HEK293 (cell line): Measurements from ENCODE around the gene VPS13C.

ENCODE experiments used
- CTCF ChIA-PET: fragments of 350-600 bp; formaldehyde crosslinking; extraction: SDS; loops from one replicate; lab custom pipeline; 2021; ENCODE audit warnings: antibody characterized with exemption; lab: Yijun Ruan, JAX
- POLR2A ChIA-PET: fragments of 300-600 bp; formaldehyde crosslinking; extraction: SDS; loops from one replicate; lab custom pipeline; 2020; ENCODE audit warnings: antibody characterized with exemption, inconsistent platforms; lab: Yijun Ruan, JAX
- H3K27ac ChIP-seq: fragments of 200-500 bp; sonication (Bioruptor generic); 2 replicates; pipeline ENCODE4 v1.5.1; 2014; ENCODE audit warnings: low read depth, low read length, control low read depth, inconsistent platforms; ENCODE audit errors: extremely low read depth
- H3K36me3 ChIP-seq, 2 experiments: fragments of 200-500 bp in 1 of 2; sonication (Bioruptor generic) in 1 of 2; 1 replicate in 1 of 2; 2 replicates in 1 of 2; pipeline ENCODE4 v1.5.1; 2014 to 2017; ENCODE audit warnings: inconsistent platforms in 2 of 2, low read length in 2 of 2; ENCODE audit not compliant: control insufficient read depth in 2 of 2, insufficient read depth in 1 of 2
- H3K4me1 ChIP-seq: fragments of 200-500 bp; sonication (Bioruptor generic); 2 replicates; pipeline ENCODE4 v1.5.1; 2014; ENCODE audit warnings: mild to moderate bottlenecking, low read length, inconsistent platforms; ENCODE audit not compliant: control insufficient read depth, insufficient read depth
- H3K4me3 ChIP-seq: 2 replicates; pipeline ENCODE4 v1.5.1; 2011; ENCODE audit warnings: low read depth, mild to moderate bottlenecking, control low read depth, low read length, moderate library complexity
- H3K9me3 ChIP-seq: fragments of 200-500 bp; sonication (Bioruptor generic); 2 replicates; pipeline ENCODE4 v1.5.1; 2014; ENCODE audit warnings: low read depth, low read length, inconsistent platforms; ENCODE audit not compliant: control insufficient read depth, insufficient read depth
- GFI1B ChIP-seq: fragments of 450-650 bp; formaldehyde crosslinking; IDR thresholded peaks from 2 replicates; pipeline ENCODE4 v1.5.1; 2016; ENCODE audit warnings: missing biosample characterization, missing genetic modification characterization
- GLIS1 ChIP-seq: fragments of 450-650 bp; formaldehyde crosslinking; IDR thresholded peaks from 2 replicates; pipeline ENCODE4 v1.5.1; 2016; ENCODE audit warnings: missing biosample characterization, missing genetic modification characterization
- KLF9 ChIP-seq: fragments of 450-650 bp; formaldehyde crosslinking; IDR thresholded peaks from 2 replicates; pipeline ENCODE4 v1.5.1; 2016; ENCODE audit warnings: missing biosample characterization, missing genetic modification characterization, low read depth
- PRDM1 ChIP-seq: fragments of 450-650 bp; formaldehyde crosslinking; IDR thresholded peaks from 2 replicates; pipeline ENCODE4; 2016; ENCODE audit warnings: missing biosample characterization, missing genetic modification characterization
- SP7 ChIP-seq: fragments of 450-650 bp; formaldehyde crosslinking; IDR thresholded peaks from 2 replicates; pipeline ENCODE4 v1.5.1; 2016; ENCODE audit warnings: missing biosample characterization, missing genetic modification characterization
- ZNF10 ChIP-seq: fragments of 450-650 bp; formaldehyde crosslinking; IDR thresholded peaks from 2 replicates; pipeline ENCODE4 v1.5.1; 2017; ENCODE audit warnings: missing biosample characterization, missing genetic modification characterization
- ZNF138 ChIP-seq: fragments of 450-650 bp; formaldehyde crosslinking; IDR thresholded peaks from 2 replicates; pipeline ENCODE4 v1.5.1; 2016; ENCODE audit warnings: missing biosample characterization, missing genetic modification characterization, borderline replicate concordance
- ZNF214 ChIP-seq: fragments of 450-650 bp; formaldehyde crosslinking; IDR thresholded peaks from 2 replicates; pipeline ENCODE4 v1.5.1; 2017; ENCODE audit warnings: missing biosample characterization, mild to moderate bottlenecking, missing genetic modification characterization, borderline replicate concordance
- ZNF280D ChIP-seq: fragments of 450-650 bp; formaldehyde crosslinking; IDR thresholded peaks from 2 replicates; pipeline ENCODE4 v1.5.1; 2016; ENCODE audit warnings: missing biosample characterization, missing genetic modification characterization
- ZNF37A ChIP-seq: fragments of 450-650 bp; IDR thresholded peaks from 2 replicates; pipeline ENCODE4 v1.5.1; 2018; ENCODE audit warnings: missing biosample characterization, missing genetic modification characterization
- ZNF621 ChIP-seq: fragments of 450-650 bp; formaldehyde crosslinking; IDR thresholded peaks from 2 replicates; pipeline ENCODE4 v1.5.1; 2017; ENCODE audit warnings: missing biosample characterization, missing genetic modification characterization
- ZSCAN16 ChIP-seq: fragments of 450-650 bp; formaldehyde crosslinking; IDR thresholded peaks from 2 replicates; pipeline ENCODE4 v1.5.1; 2016; ENCODE audit warnings: missing biosample characterization, missing genetic modification characterization
- TF ChIP-seq, protein P1 (sequence below): fragments of 450-650 bp; formaldehyde crosslinking; IDR thresholded peaks from 2 replicates; pipeline ENCODE4 v1.5.1; 2016; ENCODE audit warnings: missing biosample characterization, missing genetic modification characterization
- TF ChIP-seq, protein P2 (sequence below): fragments of 450-650 bp; formaldehyde crosslinking; IDR thresholded peaks from 2 replicates; pipeline ENCODE4 v1.5.1; 2016; ENCODE audit warnings: missing biosample characterization, missing genetic modification characterization, borderline replicate concordance

The VPS13C gene

GRCh38 chr15:61809216-61809615 is 251.0 kb downstream of the VPS13C start (continued):
- TF ChIP-seq, protein P1, sequence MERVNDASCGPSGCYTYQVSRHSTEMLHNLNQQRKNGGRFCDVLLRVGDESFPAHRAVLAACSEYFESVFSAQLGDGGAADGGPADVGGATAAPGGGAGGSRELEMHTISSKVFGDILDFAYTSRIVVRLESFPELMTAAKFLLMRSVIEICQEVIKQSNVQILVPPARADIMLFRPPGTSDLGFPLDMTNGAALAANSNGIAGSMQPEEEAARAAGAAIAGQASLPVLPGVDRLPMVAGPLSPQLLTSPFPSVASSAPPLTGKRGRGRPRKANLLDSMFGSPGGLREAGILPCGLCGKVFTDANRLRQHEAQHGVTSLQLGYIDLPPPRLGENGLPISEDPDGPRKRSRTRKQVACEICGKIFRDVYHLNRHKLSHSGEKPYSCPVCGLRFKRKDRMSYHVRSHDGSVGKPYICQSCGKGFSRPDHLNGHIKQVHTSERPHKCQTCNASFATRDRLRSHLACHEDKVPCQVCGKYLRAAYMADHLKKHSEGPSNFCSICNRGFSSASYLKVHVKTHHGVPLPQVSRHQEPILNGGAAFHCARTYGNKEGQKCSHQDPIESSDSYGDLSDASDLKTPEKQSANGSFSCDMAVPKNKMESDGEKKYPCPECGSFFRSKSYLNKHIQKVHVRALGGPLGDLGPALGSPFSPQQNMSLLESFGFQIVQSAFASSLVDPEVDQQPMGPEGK (tag by site-specific recombination) = no peak

DNA sequence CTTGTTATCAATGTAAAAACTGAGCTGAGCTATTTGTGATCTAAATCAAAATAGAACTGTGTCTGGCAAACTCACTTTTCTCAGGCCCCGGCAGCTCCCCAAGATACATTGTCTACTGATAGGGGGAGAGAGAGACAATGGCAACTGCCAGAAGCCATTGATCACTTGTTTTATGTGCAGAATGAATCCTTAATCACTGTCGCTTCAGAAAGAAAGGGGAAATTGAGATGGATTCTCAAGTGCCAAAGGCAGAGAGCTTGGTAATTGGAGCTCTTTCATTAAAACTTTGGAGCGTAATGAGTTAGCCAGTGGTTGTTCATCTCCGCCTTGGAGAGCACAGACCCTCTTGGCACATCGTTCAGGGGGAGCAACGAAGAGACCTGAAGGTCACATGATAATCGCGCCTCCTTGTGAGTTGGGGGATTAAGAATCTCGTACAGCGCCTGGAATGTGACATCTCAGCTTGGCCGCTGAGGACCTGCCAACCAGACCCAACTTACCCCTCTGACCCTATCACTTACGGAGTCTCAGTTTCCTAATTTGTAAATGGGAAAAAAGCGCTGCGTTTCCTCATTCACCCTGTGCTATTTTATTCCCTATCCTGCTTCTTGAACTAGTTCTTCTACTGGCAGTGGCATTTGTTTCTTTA is 252.8 kb downstream of the VPS13C start:
- no peak for TF ChIP-seq ZNF280D (tag by site-specific recombination)
- TF ChIP-seq SP7 (tag by site-specific recombination) = no peak
- TF ChIP-seq ZNF37A (tag by site-specific recombination) = no peak
- TF ChIP-seq ZNF214 (tag by site-specific recombination) = no peak
- no peak for TF ChIP-seq GLIS1 (tag by site-specific recombination)
- TF ChIP-seq KLF9 = no peak
- TF ChIP-seq GFI1B (tag by site-specific recombination) = no peak
- no peak for TF ChIP-seq PRDM1 (tag by site-specific recombination)
- no peak for TF ChIP-seq ZNF138 (tag by site-specific recombination)
- TF ChIP-seq ZSCAN16 = no peak
- TF ChIP-seq ZNF621 = no peak
- TF ChIP-seq ZNF10 (tag by site-specific recombination) = no peak
- TF ChIP-seq, protein P2, sequence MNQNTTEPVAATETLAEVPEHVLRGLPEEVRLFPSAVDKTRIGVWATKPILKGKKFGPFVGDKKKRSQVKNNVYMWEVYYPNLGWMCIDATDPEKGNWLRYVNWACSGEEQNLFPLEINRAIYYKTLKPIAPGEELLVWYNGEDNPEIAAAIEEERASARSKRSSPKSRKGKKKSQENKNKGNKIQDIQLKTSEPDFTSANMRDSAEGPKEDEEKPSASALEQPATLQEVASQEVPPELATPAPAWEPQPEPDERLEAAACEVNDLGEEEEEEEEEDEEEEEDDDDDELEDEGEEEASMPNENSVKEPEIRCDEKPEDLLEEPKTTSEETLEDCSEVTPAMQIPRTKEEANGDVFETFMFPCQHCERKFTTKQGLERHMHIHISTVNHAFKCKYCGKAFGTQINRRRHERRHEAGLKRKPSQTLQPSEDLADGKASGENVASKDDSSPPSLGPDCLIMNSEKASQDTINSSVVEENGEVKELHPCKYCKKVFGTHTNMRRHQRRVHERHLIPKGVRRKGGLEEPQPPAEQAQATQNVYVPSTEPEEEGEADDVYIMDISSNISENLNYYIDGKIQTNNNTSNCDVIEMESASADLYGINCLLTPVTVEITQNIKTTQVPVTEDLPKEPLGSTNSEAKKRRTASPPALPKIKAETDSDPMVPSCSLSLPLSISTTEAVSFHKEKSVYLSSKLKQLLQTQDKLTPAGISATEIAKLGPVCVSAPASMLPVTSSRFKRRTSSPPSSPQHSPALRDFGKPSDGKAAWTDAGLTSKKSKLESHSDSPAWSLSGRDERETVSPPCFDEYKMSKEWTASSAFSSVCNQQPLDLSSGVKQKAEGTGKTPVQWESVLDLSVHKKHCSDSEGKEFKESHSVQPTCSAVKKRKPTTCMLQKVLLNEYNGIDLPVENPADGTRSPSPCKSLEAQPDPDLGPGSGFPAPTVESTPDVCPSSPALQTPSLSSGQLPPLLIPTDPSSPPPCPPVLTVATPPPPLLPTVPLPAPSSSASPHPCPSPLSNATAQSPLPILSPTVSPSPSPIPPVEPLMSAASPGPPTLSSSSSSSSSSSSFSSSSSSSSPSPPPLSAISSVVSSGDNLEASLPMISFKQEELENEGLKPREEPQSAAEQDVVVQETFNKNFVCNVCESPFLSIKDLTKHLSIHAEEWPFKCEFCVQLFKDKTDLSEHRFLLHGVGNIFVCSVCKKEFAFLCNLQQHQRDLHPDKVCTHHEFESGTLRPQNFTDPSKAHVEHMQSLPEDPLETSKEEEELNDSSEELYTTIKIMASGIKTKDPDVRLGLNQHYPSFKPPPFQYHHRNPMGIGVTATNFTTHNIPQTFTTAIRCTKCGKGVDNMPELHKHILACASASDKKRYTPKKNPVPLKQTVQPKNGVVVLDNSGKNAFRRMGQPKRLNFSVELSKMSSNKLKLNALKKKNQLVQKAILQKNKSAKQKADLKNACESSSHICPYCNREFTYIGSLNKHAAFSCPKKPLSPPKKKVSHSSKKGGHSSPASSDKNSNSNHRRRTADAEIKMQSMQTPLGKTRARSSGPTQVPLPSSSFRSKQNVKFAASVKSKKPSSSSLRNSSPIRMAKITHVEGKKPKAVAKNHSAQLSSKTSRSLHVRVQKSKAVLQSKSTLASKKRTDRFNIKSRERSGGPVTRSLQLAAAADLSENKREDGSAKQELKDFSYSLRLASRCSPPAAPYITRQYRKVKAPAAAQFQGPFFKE (tag by site-specific recombination) = no peak
- TF ChIP-seq, all 188 proteins: peak for 0
- POLR2A ChIA-PET = no interaction called here
- H3K4me3 ChIP-seq = no peak overlapping the region
- CTCF ChIA-PET = interaction anchor here (0.7 kb wide), 1 partner anchor 107 kb away, joined by 3 read pairs; no protein-coding TSS in a partner anchor
- no peak overlapping the region for H3K27ac ChIP-seq
- no peaks in the 10 kb centered on the region for H3K9me3 ChIP-seq
- no peaks in the 10 kb centered on the region for H3K4me1 ChIP-seq
- H3K36me3 ChIP-seq = no peaks in the 10 kb centered on the region
